Medulla oblongata (tissue), 1 donor: ENCODE measurements around the gene FGD6.
"Not testable (repeated sequence)": the region's sequence is repeated elsewhere in the genome, so short reads cannot be mapped to it uniquely, and the experiment has no call there.

Experiments
- DNase-seq: peaks from one replicate; pipeline ENCODE4 v3.0.0-alpha.2; 2015; ENCODE audit errors: extremely low spot score

The FGD6 gene

DNA sequence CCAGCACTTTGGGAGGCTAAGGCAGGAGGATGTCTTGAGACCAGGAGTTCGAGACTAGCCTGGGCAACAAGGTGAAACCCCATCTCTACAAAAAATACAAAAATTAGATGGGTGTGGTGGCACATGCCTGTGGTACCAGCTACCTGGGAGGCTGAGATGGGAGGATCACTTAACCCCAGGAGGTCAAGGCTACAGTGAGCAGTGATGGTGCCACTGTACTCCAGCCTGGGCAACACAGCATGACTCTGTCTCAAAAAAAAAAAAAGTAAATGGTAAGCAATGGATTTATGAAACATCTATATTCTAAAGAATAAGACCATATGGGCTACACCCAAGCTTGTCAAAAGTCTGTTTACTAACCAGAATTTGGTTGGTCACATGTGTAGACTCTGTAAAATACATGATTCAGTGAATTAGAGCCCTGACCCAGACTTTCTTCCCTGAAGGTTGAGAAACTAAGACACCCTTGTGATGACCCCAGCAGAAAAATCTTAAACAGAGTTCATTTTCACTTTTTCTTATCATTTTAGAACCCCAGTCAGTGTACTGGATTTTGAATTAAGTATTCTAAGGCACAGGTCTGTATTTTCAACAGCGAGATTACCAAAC is 12.1 kb downstream of the FGD6 start:
- no peak for DNase-seq

DNA sequence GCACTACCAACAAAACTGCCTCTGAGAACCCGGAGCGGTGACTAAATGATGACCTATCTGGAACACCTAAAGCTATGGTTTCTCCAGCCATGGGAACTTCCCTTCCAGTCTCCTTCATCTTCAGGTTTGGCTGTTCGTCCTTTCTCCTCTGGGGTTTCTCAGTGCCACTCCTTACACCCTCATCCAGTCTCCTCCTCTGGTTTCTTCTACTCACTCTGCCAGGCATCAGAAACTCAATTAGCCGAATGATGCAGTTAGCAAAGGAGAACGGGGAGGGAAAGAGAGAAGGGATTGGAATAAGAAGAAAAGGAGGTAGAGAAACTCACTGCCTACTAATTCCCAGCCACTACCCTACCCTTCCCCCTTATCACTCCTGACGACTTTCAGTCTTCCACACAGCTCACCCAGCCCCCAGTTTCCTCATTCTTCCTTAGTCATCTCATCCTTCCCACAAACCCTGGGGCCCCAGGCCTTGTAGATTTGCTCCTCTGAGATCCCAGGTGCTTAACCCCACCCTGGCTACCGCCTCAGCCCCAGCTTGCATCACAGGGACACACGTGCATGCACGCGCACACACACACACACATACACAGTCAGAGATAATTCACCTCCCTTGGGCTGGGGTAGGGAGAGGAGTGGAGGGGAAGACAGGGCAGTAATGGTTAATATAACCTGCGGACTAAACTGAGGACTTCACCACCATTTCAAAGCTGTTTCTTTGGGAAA is 13.0 kb downstream of the FGD6 start:
- no peak for DNase-seq

DNA sequence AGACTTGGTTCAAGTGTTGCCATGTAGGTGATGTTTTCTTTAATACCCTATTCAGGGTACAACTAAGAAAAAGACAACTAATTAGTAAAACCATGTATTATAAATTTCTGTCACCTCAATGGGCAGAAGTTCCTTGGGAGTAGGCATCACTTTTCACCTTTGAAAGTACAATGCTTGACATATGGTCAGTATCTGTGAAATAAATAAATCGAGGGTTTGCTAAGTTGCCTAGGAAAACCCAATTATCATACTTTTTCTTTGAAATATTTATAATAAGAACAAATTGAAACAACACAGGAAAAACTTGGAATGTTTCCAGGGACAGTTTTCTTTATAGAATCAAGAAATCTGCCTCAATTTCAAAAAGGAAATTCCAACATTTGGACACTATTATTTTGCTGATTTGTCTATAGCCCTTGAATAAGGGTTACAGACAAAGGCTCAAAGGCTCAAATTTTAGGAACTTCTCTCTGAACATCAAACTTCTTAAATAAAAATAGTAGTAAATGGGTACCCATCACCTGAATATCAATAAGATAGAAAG is 13.7 kb downstream of the FGD6 start:
- DNase-seq, result no peak

- peak; percentile 39 for DNase-seq
Measured at GRCh38 chr12:95202691-95203486, 14.4 kb downstream of the FGD6 start.

DNA sequence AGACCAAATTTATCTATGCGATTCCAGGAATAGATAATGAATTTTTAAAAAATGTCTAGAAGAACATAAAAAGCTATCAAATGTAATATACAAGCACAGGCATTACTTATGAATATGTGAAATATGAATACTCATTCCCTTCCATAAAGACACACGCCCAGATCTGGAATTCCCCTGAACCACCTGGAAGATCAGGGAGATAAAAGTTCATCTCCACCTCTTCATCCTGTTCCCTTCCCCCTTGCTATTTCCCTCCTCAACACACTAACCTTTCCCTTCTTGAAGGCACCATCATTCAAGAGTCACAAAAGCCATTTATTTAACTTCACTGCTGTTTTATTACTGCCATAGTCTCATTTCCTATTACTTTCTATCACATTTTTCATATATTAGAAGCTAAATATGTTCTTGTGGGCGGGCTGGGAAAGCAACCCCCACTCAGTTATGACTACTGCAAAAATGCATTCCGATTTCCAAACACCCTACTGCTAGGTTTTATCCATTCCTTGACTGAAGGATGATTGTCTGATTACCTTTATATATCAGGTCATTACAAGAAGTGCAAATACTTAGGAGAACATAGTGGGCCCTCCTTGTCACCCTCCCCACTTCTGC is 16.1 kb downstream of the FGD6 start:
- no peak for DNase-seq

- DNase-seq, result no peak
Measured at GRCh38 chr12:95200128-95200894, 17.0 kb downstream of the FGD6 start.

DNA sequence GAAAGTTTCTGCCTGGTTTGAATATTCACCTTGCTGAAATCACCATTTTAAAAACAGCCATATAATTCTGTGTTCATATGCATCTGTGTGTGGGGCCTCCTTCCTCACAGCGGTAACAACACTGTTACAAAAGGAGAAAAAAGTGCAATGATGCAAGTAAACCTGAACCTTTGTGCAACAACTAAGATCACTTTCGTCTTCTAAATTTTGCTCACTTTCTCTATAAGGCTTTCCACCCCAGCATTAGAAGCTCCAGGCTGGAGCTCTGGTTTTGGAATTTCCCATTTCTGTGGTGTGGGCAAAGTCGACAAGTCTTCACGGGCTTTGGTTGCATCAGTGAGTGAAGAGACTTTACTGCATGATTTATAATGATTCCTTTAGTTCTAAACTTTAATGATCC is 18.4 kb downstream of the FGD6 start:
- no peak for DNase-seq

GRCh38 chr12:95197636-95198035 is 19.6 kb downstream of the FGD6 start:
- DNase-seq, result no peak

- not testable (repeated sequence) for DNase-seq
Measured at GRCh38 chr12:95196875-95197569, 20.2 kb downstream of the FGD6 start.

DNA sequence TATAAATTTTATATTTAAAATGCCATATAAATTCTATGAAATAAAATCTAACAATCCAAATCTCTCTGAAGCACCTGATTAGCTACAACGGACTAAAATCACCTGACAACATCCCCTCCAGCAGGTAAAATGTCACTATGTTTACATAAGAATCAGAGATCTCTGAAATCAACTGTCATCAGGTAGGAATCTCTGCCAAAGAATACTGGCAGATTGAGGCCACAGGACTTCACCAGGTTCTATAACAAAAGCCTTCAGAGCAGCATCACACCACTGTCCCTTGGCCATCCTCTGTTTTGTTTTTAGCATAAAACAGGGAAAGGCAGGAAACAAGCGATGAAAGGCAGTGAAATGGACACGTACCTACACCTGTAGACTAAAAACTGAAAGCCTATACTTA is 22.1 kb downstream of the FGD6 start:
- no peak for DNase-seq

- no peak for DNase-seq
Measured at GRCh38 chr12:95193139-95193538, 24.1 kb downstream of the FGD6 start.

DNA sequence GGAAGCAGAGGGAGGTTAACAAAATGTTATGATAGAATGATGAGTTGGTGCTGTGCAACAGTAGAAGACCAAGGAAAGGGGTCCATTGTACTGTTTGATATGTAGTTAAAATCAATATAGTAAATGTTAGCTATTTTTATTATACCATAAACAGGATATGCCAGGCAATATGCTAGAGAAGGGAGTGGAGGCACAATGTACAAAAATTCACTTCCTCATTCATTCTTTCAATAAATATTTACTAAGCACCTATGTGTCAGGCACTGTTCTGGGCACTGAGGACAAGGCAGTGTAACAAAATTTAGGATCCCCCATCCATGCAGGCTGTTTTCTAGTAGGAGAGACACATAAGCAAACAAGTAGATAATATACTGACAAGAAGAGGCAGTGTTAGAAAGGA is 25.0 kb downstream of the FGD6 start:
- DNase-seq, result no peak

DNA sequence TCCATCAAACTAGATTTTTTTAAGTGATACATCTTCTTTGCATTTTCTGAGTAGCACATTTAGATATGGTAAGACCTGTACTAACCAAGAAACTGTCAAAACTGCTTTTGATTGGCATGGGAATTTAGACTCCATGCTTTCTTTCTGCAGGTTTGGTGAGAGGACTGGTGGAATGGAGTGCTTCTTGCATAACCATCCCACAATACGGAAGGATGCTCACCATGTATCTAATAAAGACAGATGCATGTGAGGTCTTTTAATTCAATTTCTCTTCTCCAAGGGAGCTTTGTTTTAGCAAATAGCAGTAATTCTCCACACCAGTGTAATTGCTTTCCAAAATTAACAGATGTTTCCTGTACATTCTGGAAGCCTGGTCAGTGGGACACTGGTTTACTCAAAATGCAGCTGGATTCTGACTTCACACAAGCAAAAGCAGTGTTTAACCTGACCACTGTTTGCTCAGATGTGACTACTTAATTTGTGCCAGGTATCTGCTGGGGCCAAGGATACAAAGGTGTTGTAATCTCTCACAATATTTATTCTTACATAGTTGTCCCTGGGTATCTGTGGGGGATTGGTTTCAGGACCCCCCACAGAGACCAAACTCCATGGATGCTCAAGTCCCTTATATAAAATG is 26.1 kb downstream of the FGD6 start:
- DNase-seq, result no peak

DNA sequence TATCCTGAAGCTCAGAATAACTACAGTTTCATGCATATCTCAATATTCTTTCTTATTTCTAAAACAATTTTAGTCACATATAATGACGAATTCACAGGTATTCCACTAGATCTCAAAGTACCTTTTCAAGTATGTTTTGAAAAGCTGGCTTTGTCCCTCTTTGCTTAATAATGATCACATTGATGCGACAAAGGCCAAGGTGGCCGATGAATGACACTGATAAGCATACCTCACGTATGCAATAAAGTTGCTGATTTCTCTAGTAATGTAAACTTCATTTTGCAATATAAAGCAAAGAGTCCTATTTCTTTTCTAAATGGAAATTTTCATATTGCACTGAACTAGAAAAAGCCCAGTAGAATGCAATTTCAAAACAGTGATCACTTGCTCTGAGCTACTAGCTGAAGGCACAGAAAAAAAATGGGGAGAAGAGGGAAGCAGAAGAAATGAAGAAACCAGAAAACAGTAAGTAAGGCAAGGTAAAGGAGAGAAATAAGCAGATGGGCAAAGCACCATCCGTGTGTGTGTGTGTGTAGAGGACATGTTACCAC is 29.3 kb downstream of the FGD6 start:
- DNase-seq, result no peak

DNA sequence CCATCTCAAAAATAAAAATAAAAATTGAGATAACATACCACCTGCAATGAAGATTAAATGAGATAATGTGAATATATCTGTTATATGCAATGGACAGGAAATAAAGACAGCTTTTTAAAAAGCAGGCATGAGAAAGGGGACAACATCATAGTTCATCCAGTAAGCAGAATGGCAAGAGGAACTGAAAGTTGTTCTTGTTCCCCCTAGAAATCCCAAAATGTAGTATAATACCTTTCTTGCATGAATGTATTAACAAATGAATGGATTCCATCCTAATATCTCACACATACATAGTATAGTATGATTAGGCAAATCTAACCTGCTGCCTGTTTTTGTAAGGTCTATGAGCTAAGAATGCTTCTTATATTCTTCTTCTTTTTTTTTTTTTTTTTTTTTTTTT is 31.4 kb downstream of the FGD6 start:
- DNase-seq, result no peak

DNA sequence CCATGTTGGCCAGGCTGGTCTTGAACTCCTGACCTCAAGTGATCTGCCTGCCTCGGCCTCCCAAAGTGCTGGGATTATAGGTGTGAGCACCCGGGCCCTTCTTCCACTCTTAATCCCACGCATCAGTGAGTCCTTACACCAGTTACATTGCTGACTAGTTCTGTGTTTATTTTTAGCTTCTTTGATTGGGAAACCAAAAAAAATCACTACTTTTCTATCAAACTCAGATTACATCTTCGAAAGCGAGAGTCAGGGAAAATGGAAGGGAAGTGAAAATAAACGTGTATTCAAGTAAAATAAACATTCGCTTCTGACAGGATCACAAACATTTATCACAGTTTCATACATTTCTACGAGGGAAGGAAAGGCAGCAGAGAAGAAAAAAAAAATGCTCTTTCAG is 32.2 kb downstream of the FGD6 start:
- DNase-seq, result no peak

- no peak for DNase-seq
Measured at GRCh38 chr12:95184121-95184520, 33.1 kb downstream of the FGD6 start.

- no peak for DNase-seq
Measured at GRCh38 chr12:95182868-95183415, 34.3 kb downstream of the FGD6 start.

- DNase-seq, result no peak
Measured at GRCh38 chr12:95181103-95181502, 36.2 kb downstream of the FGD6 start.

- no peak for DNase-seq
Measured at GRCh38 chr12:95179011-95179410, 38.3 kb downstream of the FGD6 start.
